Liver (tissue), 9 donors: ENCODE results near the gene TMTC1. TPM values are rescaled to one million over a fixed set of nuclear protein-coding genes. Genes with fewer than 3 reads are reported as not detected.

Source experiments
- DNase-seq: peaks from one replicate; pipeline ENCODE4 v3.0.0-alpha.2; 2017; ENCODE audit warnings: low spot score
- H3K27ac ChIP-seq, 2 donors: one replicate each; pipeline ENCODE4 v1.7.0; 2013; ENCODE audit warnings: inconsistent platforms in 2 of 2, low read length in 2 of 2, control low read depth in 1 of 2, low read depth in 1 of 2, mild to moderate bottlenecking in 1 of 2
- H3K27me3 ChIP-seq, 4 donors: one replicate each; pipeline versions ENCODE4 v1.6.1 to v1.7.0; 2013; ENCODE audit warnings: low read length in 3 of 4, inconsistent platforms in 1 of 4, mild to moderate bottlenecking in 1 of 4, moderate library complexity in 1 of 4; ENCODE audit not compliant: control insufficient read depth in 4 of 4, insufficient read depth in 4 of 4
- H3K36me3 ChIP-seq, 4 donors: one replicate each; pipeline versions ENCODE4 v1.6.1 to v1.7.0; 2013; ENCODE audit warnings: low read length in 3 of 4, mild to moderate bottlenecking in 3 of 4, low read depth in 1 of 4, moderate library complexity in 1 of 4; ENCODE audit not compliant: control insufficient read depth in 4 of 4, insufficient read depth in 3 of 4
- H3K4me1 ChIP-seq, 4 donors: one replicate each; pipeline versions ENCODE4 v1.6.1 to v1.7.0; 2013; ENCODE audit warnings: low read length in 3 of 4, mild to moderate bottlenecking in 3 of 4, moderate library complexity in 1 of 4; ENCODE audit not compliant: control insufficient read depth in 4 of 4, insufficient read depth in 4 of 4
- H3K4me3 ChIP-seq, 3 donors: one replicate each; pipeline versions ENCODE4 v1.6.1 to v1.7.0; 2013; ENCODE audit warnings: low read length in 3 of 3, control low read depth in 1 of 3, low read depth in 1 of 3, mild to moderate bottlenecking in 1 of 3
- H3K9ac ChIP-seq, 2 donors: one replicate each; pipeline ENCODE4 v1.7.0; 2013; ENCODE audit warnings: low read length in 2 of 2, mild to moderate bottlenecking in 2 of 2, moderate library complexity in 2 of 2, control low read depth in 1 of 2, low read depth in 1 of 2
- H3K9me3 ChIP-seq, 4 donors: one replicate each; pipeline versions ENCODE4 v1.6.1 to v1.7.0; 2013; ENCODE audit warnings: low read length in 3 of 4; ENCODE audit not compliant: control insufficient read depth in 4 of 4
- ATF3 ChIP-seq: IDR thresholded peaks from 2 replicates; pipeline ENCODE4 v1.6.1; 2016; ENCODE audit warnings: antibody characterized with exemption
- EGR1 ChIP-seq, 2 donors: IDR thresholded peaks; 2 replicates each; pipeline ENCODE4 v1.6.1; 2016 to 2018; ENCODE audit warnings: antibody characterized with exemption in 2 of 2, low read depth in 2 of 2
- FOXA2 ChIP-seq: IDR thresholded peaks from 2 replicates; pipeline ENCODE4 v1.6.1; 2016; ENCODE audit warnings: antibody characterized with exemption
- HNF4A ChIP-seq, 2 donors: conservative IDR thresholded peaks; 2 replicates each; pipeline ENCODE4 v1.6.1; 2016; ENCODE audit warnings: antibody characterized with exemption in 2 of 2, mild to moderate bottlenecking in 2 of 2
- HNF4G ChIP-seq: IDR thresholded peaks from 2 replicates; pipeline ENCODE4 v1.6.1; 2016; ENCODE audit warnings: antibody characterized with exemption
- JUND ChIP-seq, 2 donors: IDR thresholded peaks; 2 replicates each; pipeline ENCODE4 v1.6.1; 2016; ENCODE audit warnings: antibody characterized with exemption in 2 of 2
- NR2F2 ChIP-seq: IDR thresholded peaks from 2 replicates; pipeline ENCODE4 v1.6.1; 2016; ENCODE audit warnings: antibody characterized with exemption
- RAD21 ChIP-seq, 2 donors: IDR thresholded peaks; 2 replicates each; pipeline ENCODE4 v1.6.1; 2016; ENCODE audit warnings: antibody characterized with exemption in 2 of 2, mild to moderate bottlenecking in 2 of 2
- REST ChIP-seq: IDR thresholded peaks from 2 replicates; pipeline ENCODE4 v1.6.1; 2016; ENCODE audit warnings: antibody characterized with exemption, mild to moderate bottlenecking
- SP1 ChIP-seq: IDR thresholded peaks from 2 replicates; pipeline ENCODE4 v1.6.1; 2018; ENCODE audit warnings: antibody characterized with exemption, mild to moderate bottlenecking
- TAF1 ChIP-seq: conservative IDR thresholded peaks from 2 replicates; pipeline ENCODE4 v1.6.1; 2016; ENCODE audit warnings: antibody characterized with exemption, mild to moderate bottlenecking
- YY1 ChIP-seq: IDR thresholded peaks from 2 replicates; pipeline ENCODE4 v1.6.1; 2016; ENCODE audit warnings: antibody characterized with exemption, mild to moderate bottlenecking
- ZBTB33 ChIP-seq: IDR thresholded peaks from 2 replicates; pipeline ENCODE4 v1.6.1; 2016; ENCODE audit warnings: antibody characterized with exemption
- WGBS: extraction: QIAGEN DNeasy Blood & Tissue Kit; methylation state at CpG from one replicate; pipeline ENCODE4 v1.1.7; 2013; 5-methylcytosine and 5-hydroxymethylcytosine counted together
- polyA plus RNA-seq, 2 donors: library from polyadenylated mRNA; stranded (reverse) in 1 of 2; unstranded in 1 of 2; fragments of 200-250 nt in 1 of 2; fragments of >200 nt in 1 of 2; fragmentation: Nextera tagmentation in 1 of 2; extraction: Ambion mirVana in 1 of 2; gene quantifications; one replicate each; pipeline versions ENCODE4 v1.2.1 to v1.2.3, GENCODE V29; 2013 to 2015
- total RNA-seq, 2 donors: library from RNA; depleted of rRNA; stranded (reverse); fragments of >200 nt; gene quantifications; one replicate each; pipeline ENCODE4 v1.2.3, GENCODE V29; 2014
- donor health status: healthy.
- donor health status: healthy.
- donor health status: healthy.
- donor health status: healthy.
- donor health status: healthy.

The TMTC1 gene
- total and polyA plus RNA-seq, 4 donors = 0.76 to 3.3 (median 2.1) TPM

- TF ChIP-seq REST (no peak), TAF1 (no peak), FOXA2 (no peak), HNF4G (no peak), SP1 (no peak), JUND (IDR thresholded peaks at IDR 0.05) (no peak), YY1 (no peak), ATF3 (no peak), HNF4A (conservative IDR thresholded peaks at IDR 0.05) (no peak), RAD21 (IDR thresholded peaks at IDR 0.05) (no peak), NR2F2 (no peak), EGR1 (IDR thresholded peaks at IDR 0.05; ENCODE audit: low read depth in 2 of 2) (no peak)
Measured at GRCh38 chr12:29566441-29566840, 217.3 kb downstream of the TMTC1 start (continued).

GRCh38 chr12:29565727-29566126, 218.0 kb downstream of the TMTC1 start:
- 72% methylated on average over 5 of the region's 5 CpGs for WGBS
- no peak overlapping the region for H3K27ac ChIP-seq
- no peak overlapping the region for H3K9ac ChIP-seq
- no peaks in the 10 kb centered on the region for H3K36me3 ChIP-seq
- no peak for TF ChIP-seq TAF1
- H3K9me3 ChIP-seq = no peaks in the 10 kb centered on the region
- no peaks in the 10 kb centered on the region for H3K4me1 ChIP-seq
- H3K4me3 ChIP-seq = no peak overlapping the region
- DNase-seq = no peak
- H3K27me3 ChIP-seq = no peaks in the 10 kb centered on the region

- no peak overlapping the region for H3K4me3 ChIP-seq
- TF ChIP-seq TAF1 = no peak
- TF ChIP-seq ZBTB33 = no peak
- no peak for TF ChIP-seq HNF4A (conservative IDR thresholded peaks at IDR 0.05)
- TF ChIP-seq JUND (IDR thresholded peaks at IDR 0.05) = no peak
- TF ChIP-seq SP1 = no peak
- TF ChIP-seq ATF3 = no peak
- no peak for TF ChIP-seq FOXA2
- no peak for TF ChIP-seq REST
- no peak for DNase-seq
- H3K36me3 ChIP-seq = no peaks in the 10 kb centered on the region
- no peak overlapping the region for H3K27ac ChIP-seq
- no peaks in the 10 kb centered on the region for H3K9me3 ChIP-seq
- no peaks in the 10 kb centered on the region for H3K27me3 ChIP-seq
- H3K4me1 ChIP-seq = no peaks in the 10 kb centered on the region
- 98% methylated on average over 3 of the region's 3 CpGs for WGBS
- H3K9ac ChIP-seq = no peak overlapping the region
Measured at GRCh38 chr12:29564925-29565324, 218.8 kb downstream of the TMTC1 start.
